Nephron progenitor cell (in vitro differentiated cells): ENCODE results near the gene AP5M1.
A peak's percentile ranks its signal among the peaks of the same experiment; 100 is the strongest.
"Not testable (repeated sequence)": the region's sequence is repeated elsewhere in the genome, so short reads cannot be mapped to it uniquely, and the experiment has no call there.

Experiments
- DNase-seq: peaks from one replicate; pipeline ENCODE4 v3.0.0; 2021
- H3K27ac Mint-ChIP-seq: 2 replicates; pipeline ENCODE4 v1.8.0; 2021; ENCODE audit warnings: mild to moderate bottlenecking, moderate library complexity, mixed read lengths
- H3K27me3 Mint-ChIP-seq: 2 replicates; pipeline ENCODE4 v1.8.0; 2021; ENCODE audit warnings: mild to moderate bottlenecking, low read depth, mixed read lengths; ENCODE audit not compliant: poor library complexity
- H3K36me3 Mint-ChIP-seq: 2 replicates; pipeline ENCODE4 v1.8.0; 2021; ENCODE audit warnings: low read depth, mixed read lengths
- H3K4me1 Mint-ChIP-seq: 2 replicates; pipeline ENCODE4 v1.8.0; 2021; ENCODE audit warnings: mixed read lengths
- H3K4me3 Mint-ChIP-seq: 2 replicates; pipeline ENCODE4 v1.8.0; 2021; ENCODE audit warnings: mild to moderate bottlenecking, moderate library complexity, mixed read lengths
- H3K9me3 Mint-ChIP-seq: 2 replicates; pipeline ENCODE4 v1.8.0; 2021; ENCODE audit warnings: mild to moderate bottlenecking, moderate library complexity, mixed read lengths
- TF ChIP-seq, protein P1 (sequence below): fragments of 200-600 bp; sonication (generic); IDR thresholded peaks from 2 replicates; pipeline ENCODE4 v1.5.0; 2021; ENCODE audit warnings: antibody characterized with exemption

AP5M1 gene

DNA sequence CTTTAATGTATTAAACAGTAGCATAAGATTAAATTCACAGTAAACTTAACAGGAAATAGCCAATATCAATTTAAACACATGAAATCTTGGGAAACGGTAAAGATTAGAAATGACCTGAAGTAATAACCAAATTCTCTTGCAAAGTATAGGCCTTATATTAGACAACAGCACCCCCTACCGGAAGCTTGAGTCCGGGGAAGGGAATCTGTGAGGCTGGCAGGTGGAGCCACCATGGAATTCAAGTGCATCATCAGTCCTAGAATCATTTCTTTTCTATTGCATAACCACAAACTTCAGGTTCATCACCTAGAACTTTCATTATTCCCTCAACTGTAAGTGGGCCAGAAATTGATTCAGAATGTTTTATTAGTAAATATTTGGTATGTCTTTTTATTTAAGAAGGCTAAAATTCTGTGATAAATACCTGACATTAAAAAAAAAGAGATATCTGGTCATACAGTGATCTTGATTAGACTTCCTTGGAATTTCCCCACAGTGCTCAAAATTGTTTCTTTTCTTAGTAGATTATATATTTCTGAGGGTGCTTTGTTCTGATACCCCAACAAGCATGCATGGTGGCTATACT lies 48.6 kb downstream of the AP5M1 start:
- H3K27ac Mint-ChIP-seq = no peak overlapping the region
- TF ChIP-seq, protein P1, sequence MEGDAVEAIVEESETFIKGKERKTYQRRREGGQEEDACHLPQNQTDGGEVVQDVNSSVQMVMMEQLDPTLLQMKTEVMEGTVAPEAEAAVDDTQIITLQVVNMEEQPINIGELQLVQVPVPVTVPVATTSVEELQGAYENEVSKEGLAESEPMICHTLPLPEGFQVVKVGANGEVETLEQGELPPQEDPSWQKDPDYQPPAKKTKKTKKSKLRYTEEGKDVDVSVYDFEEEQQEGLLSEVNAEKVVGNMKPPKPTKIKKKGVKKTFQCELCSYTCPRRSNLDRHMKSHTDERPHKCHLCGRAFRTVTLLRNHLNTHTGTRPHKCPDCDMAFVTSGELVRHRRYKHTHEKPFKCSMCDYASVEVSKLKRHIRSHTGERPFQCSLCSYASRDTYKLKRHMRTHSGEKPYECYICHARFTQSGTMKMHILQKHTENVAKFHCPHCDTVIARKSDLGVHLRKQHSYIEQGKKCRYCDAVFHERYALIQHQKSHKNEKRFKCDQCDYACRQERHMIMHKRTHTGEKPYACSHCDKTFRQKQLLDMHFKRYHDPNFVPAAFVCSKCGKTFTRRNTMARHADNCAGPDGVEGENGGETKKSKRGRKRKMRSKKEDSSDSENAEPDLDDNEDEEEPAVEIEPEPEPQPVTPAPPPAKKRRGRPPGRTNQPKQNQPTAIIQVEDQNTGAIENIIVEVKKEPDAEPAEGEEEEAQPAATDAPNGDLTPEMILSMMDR = peak; percentile 84
- H3K27me3 Mint-ChIP-seq = no peaks in the 10 kb centered on the region
- no peaks in the 10 kb centered on the region for H3K4me1 Mint-ChIP-seq
- H3K9me3 Mint-ChIP-seq = peaks cover 5% of the 10 kb centered on the region
- no peaks in the 10 kb centered on the region for H3K36me3 Mint-ChIP-seq
- peak; percentile 81 for DNase-seq
- no peak overlapping the region for H3K4me3 Mint-ChIP-seq

DNA sequence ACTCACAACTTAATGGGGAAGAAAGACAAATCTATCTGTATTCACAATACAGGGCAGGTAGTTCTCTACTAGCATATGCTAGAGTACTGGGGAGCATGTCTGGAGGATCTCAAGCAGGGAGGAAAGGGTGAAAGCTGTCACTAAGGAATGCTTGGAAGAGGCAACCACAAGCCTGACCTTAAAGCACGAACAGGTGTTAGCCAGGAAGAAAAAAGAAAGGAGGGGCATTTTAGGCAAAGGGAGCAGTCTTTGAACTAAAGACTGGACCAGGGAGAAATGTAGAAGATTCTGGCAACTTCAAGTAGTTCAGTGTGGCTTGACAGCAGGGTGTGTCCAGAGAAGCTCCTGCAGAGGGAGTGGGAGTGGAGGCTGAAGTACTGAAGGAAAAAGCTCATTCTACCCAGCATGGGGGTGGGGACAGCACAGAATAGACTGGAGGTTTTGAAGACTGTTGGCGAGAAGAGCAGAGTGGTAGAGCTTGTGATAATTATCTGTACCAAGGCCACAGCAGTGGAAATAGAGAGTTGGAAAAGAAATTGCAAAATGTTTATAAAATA lies 50.9 kb downstream of the AP5M1 start:
- H3K4me1 Mint-ChIP-seq = no peaks in the 10 kb centered on the region
- TF ChIP-seq, protein P1 = no peak
- H3K27ac Mint-ChIP-seq = no peak overlapping the region
- H3K27me3 Mint-ChIP-seq = peaks cover 4% of the 10 kb centered on the region
- H3K9me3 Mint-ChIP-seq = no peaks in the 10 kb centered on the region
- H3K4me3 Mint-ChIP-seq = no peak overlapping the region
- no peaks in the 10 kb centered on the region for H3K36me3 Mint-ChIP-seq
- no peak for DNase-seq

GRCh38 chr14:57323721-57324120 lies 55.0 kb downstream of the AP5M1 start:
- Mint-ChIP-seq H3K4me3 (no peak overlapping the region), H3K36me3 (no peaks in the 10 kb centered on the region), H3K9me3 (peaks cover 4% of the 10 kb centered on the region), H3K4me1 (no peaks in the 10 kb centered on the region), H3K27me3 (peaks cover 4% of the 10 kb centered on the region), H3K27ac (no peak overlapping the region)
- DNase-seq = no peak
- TF ChIP-seq, protein P1 = no peak

DNA sequence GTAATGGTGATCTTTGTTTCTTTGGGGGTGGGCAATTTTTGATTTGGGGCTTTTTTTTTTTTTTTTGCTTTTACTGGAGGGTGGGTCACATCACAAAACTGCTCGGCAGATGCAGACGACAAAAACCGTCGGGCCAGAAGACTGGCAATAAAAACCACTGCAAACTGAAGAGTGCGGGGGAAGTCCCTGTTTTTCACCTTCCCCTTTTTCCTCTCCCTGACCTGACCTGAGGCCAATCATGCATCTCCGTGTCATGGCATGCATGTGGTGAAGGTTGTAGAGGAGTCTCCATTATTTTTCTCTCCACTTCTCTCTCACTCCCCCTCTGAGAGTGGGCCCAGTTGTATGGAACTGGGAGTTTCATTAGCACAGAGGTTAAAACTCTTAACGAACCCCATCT lies 57.5 kb downstream of the AP5M1 start:
- no peak overlapping the region for H3K27ac Mint-ChIP-seq
- peaks cover 4% of the 10 kb centered on the region for H3K27me3 Mint-ChIP-seq
- H3K4me3 Mint-ChIP-seq = no peak overlapping the region
- no peaks in the 10 kb centered on the region for H3K4me1 Mint-ChIP-seq
- TF ChIP-seq, protein P1 = no peak
- DNase-seq = no peak
- H3K36me3 Mint-ChIP-seq = no peaks in the 10 kb centered on the region
- H3K9me3 Mint-ChIP-seq = peaks cover 9% of the 10 kb centered on the region

DNA sequence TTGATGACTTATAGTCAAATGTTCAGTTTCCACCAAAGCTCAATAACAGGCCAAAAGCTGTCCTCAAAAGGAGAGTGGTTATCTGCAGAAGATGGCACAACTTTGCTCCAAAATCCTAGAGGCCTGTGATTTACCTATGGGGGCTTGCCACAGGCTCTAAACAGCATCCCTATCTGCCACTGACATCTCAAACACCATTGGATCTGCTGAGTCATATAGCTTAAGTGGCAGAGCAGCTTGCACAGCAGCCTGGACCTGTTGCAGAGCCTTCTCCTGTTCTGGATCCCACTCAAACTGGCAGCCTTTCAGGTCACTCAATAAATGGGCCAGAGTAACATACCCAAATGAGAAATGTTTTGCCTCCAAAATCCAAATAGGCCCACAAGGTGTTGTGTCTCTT lies 61.1 kb downstream of the AP5M1 start:
- H3K27ac Mint-ChIP-seq = no peak overlapping the region
- H3K4me3 Mint-ChIP-seq = no peak overlapping the region
- TF ChIP-seq, protein P1 = no peak
- H3K36me3 Mint-ChIP-seq = peaks cover 17% of the 10 kb centered on the region
- no peak for DNase-seq
- H3K4me1 Mint-ChIP-seq = no peaks in the 10 kb centered on the region
- H3K9me3 Mint-ChIP-seq = peaks cover 33% of the 10 kb centered on the region
- H3K27me3 Mint-ChIP-seq = no peaks in the 10 kb centered on the region

- not testable (repeated sequence) for H3K27me3 Mint-ChIP-seq, H3K4me1 Mint-ChIP-seq, H3K4me3 Mint-ChIP-seq, DNase-seq, H3K27ac Mint-ChIP-seq
- Mint-ChIP-seq H3K9me3 (peaks cover 54% of the 10 kb centered on the region), H3K36me3 (peaks cover 32% of the 10 kb centered on the region)
Measured at GRCh38 chr14:57332475-57332874, 63.7 kb downstream of the AP5M1 start.

DNA sequence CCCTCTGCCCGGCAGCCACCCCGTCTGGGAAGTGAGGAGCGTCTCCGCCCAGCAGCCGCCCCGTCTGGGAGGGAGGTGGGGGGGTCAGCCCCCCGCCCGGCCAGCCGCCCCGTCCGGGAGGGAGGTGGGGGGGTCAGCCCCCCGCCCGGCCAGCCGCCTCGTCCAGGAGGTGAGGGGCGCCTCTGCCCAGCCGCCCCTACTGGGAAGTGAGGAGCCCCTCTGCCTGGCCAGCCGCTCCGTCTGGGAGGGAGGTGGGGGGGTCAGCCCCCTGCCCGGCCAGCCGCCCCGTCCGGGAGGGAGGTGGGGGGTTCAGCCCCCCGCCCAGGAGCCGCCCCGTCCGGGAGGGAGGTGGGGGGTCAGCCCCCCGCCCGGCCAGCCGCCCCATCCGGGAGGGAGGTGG lies 65.0 kb downstream of the AP5M1 start:
- not testable (repeated sequence) for H3K27ac Mint-ChIP-seq
- peaks cover 55% of the 10 kb centered on the region for H3K9me3 Mint-ChIP-seq

DNA sequence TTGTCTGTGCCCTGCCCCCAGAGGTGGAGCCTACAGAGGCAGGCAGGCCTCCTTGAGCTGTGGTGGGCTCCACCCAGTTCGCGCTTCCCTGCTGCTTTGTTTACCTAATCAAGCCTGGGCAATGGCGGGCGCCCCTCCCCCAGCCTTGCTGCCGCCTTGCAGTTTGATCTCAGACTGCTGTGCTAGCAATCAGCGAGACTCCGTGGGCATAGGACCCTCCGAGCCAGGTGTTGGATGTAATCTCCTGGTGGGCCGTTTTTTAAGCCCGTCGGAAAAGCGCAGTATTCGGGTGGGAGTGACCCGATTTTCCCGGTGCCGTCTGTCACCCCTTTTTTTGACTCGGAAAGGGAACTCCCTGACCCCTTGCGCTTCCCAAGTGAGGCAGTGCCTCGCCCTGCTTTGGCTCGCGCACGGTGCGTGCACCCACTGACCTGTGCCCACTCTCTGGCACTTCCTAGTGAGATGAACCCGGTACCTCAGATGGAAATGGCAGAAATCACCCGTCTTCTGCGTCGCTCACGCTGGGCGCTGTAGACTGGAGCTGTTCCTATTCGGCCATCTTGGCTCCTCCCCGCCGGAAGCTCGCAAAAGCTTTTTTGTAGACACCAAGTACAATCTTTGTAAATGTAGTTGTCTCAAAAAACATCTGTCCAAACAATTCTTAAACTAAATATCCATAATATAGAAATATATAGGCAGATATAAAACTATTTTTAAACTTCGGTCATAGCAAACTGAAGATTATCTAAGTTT lies 75.0 kb downstream of the AP5M1 start:
- H3K27ac Mint-ChIP-seq, DNase-seq, H3K27me3 Mint-ChIP-seq: not testable (repeated sequence)

More for the DNA sequence above, 65.0 kb downstream of the AP5M1 start:
- not testable (repeated sequence) for H3K27me3 Mint-ChIP-seq, DNase-seq, H3K4me3 Mint-ChIP-seq, H3K4me1 Mint-ChIP-seq
- peaks cover 32% of the 10 kb centered on the region for H3K36me3 Mint-ChIP-seq

More for the DNA sequence above, 75.0 kb downstream of the AP5M1 start:
- not testable (repeated sequence) for H3K4me1 Mint-ChIP-seq
- Mint-ChIP-seq H3K4me3 (peak overlapping the region; percentile 79), H3K36me3 (peaks cover 12% of the 10 kb centered on the region), H3K9me3 (peaks cover 33% of the 10 kb centered on the region)
